GM12801 (cell line): ENCODE results near the gene PRSS36.

Experiments
- CTCF ChIP-seq: IDR thresholded peaks from one replicate; pipeline ENCODE4 v1.5.1; 2011; ENCODE audit warnings: control low read depth; ENCODE audit not compliant: insufficient read length; ENCODE audit errors: extremely low read depth

PRSS36 gene

GRCh38 chr16:31134091-31134571, 15.7 kb downstream of the PRSS36 start:
- TF ChIP-seq CTCF: no peak

- TF ChIP-seq CTCF: no peak
These were observed 16.8 kb downstream of the PRSS36 start for GRCh38 chr16:31133046-31133501.

- TF ChIP-seq CTCF: no peak
These were observed 17.4 kb downstream of the PRSS36 start for GRCh38 chr16:31132303-31132979.

- TF ChIP-seq CTCF: no peak
These were observed 18.0 kb downstream of the PRSS36 start for GRCh38 chr16:31131841-31132271.

GRCh38 chr16:31131416-31131815, 18.4 kb downstream of the PRSS36 start:
- TF ChIP-seq CTCF: no peak

- no peak for TF ChIP-seq CTCF
These were observed 19.0 kb downstream of the PRSS36 start for GRCh38 chr16:31130899-31131298.

GRCh38 chr16:31130336-31130891, 19.5 kb downstream of the PRSS36 start:
- no peak for TF ChIP-seq CTCF
